Type B pancreatic cell (in vitro differentiated cells): ENCODE data around the gene PCBP2. TPM values are rescaled to one million over a fixed set of nuclear protein-coding genes. Genes with fewer than 3 reads are reported as not detected.

Experiments
- DNase-seq: peaks from one replicate; pipeline ENCODE4 v3.0.0; 2021; ENCODE audit warnings: mixed read lengths; ENCODE audit not compliant: unreplicated experiment; ENCODE audit errors: extremely low spot score
- H3K27ac Mint-ChIP-seq: 2 replicates; pipeline ENCODE4 v1.8.0; 2021; ENCODE audit warnings: mild to moderate bottlenecking, mixed read lengths
- H3K27me3 Mint-ChIP-seq: 2 replicates; pipeline ENCODE4 v1.8.0; 2021; ENCODE audit warnings: mixed read lengths
- H3K36me3 Mint-ChIP-seq: 2 replicates; pipeline ENCODE4 v1.8.0; 2021; ENCODE audit warnings: mixed read lengths
- H3K4me1 Mint-ChIP-seq: one replicate; pipeline ENCODE4 v1.8.0; 2021; ENCODE audit warnings: mixed read lengths; ENCODE audit not compliant: unreplicated experiment
- H3K4me3 Mint-ChIP-seq: 2 replicates; pipeline ENCODE4 v1.8.0; 2021; ENCODE audit warnings: mild to moderate bottlenecking, mixed read lengths
- H3K9me3 Mint-ChIP-seq: 2 replicates; pipeline ENCODE4 v1.8.0; 2021; ENCODE audit warnings: mixed read lengths
- total RNA-seq: library from RNA; stranded (reverse); gene quantifications from 2 replicates; pipeline ENCODE4 v1.2.1, GENCODE V29; 2021; ENCODE audit warnings: low replicate concordance
- TF ChIP-seq, protein P1 (sequence below): fragments of 200-600 bp; sonication (generic); conservative IDR thresholded peaks from 2 replicates; pipeline ENCODE4 v1.5.0; 2021; ENCODE audit warnings: antibody characterized with exemption, mild to moderate bottlenecking

Gene PCBP2
- total RNA-seq, 1 donor from 2014 or later: 1,222 TPM

DNA sequence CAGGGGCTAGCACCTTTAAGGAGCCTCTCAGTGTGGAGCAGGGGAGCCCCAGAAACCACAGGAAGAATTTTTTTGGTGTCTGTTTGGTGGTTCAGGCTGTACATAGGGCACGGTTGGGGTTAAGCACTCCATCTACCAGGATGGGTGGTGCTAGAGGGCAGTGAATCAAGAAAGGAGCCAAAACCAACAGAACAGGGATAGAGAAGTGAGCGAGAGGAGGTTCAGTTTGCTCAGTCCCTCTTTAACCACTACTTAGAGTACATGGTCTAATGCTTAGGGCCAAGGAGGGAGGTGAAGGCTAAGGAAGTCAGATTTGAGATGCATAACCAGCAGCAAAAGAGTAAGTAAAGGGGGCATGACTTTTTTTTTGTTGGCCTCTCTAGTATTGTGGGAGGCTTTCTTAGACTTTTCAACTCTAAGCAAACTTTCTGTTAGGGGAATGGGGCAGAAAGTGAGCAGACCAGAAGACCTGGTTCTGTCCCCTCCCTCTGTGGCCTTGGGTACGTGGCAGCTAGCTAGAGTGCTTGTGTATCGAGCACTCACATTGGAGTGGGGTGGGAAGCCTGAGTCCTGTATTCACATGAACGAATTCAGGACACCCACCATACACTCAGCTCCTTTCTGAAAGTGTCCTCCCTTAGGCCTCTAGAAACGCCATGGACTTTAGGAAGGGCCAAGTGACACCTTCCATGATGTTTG lies 62.0 kb downstream of the PCBP2 start:
- TF ChIP-seq, protein P1, sequence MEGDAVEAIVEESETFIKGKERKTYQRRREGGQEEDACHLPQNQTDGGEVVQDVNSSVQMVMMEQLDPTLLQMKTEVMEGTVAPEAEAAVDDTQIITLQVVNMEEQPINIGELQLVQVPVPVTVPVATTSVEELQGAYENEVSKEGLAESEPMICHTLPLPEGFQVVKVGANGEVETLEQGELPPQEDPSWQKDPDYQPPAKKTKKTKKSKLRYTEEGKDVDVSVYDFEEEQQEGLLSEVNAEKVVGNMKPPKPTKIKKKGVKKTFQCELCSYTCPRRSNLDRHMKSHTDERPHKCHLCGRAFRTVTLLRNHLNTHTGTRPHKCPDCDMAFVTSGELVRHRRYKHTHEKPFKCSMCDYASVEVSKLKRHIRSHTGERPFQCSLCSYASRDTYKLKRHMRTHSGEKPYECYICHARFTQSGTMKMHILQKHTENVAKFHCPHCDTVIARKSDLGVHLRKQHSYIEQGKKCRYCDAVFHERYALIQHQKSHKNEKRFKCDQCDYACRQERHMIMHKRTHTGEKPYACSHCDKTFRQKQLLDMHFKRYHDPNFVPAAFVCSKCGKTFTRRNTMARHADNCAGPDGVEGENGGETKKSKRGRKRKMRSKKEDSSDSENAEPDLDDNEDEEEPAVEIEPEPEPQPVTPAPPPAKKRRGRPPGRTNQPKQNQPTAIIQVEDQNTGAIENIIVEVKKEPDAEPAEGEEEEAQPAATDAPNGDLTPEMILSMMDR: no peak
- DNase-seq: no peak
- Mint-ChIP-seq H3K27ac (no peak overlapping the region), H3K36me3 (peaks cover 8% of the 10 kb centered on the region), H3K27me3 (no peaks in the 10 kb centered on the region), H3K4me3 (no peak overlapping the region), H3K4me1 (no peaks in the 10 kb centered on the region), H3K9me3 (no peaks in the 10 kb centered on the region)

DNA sequence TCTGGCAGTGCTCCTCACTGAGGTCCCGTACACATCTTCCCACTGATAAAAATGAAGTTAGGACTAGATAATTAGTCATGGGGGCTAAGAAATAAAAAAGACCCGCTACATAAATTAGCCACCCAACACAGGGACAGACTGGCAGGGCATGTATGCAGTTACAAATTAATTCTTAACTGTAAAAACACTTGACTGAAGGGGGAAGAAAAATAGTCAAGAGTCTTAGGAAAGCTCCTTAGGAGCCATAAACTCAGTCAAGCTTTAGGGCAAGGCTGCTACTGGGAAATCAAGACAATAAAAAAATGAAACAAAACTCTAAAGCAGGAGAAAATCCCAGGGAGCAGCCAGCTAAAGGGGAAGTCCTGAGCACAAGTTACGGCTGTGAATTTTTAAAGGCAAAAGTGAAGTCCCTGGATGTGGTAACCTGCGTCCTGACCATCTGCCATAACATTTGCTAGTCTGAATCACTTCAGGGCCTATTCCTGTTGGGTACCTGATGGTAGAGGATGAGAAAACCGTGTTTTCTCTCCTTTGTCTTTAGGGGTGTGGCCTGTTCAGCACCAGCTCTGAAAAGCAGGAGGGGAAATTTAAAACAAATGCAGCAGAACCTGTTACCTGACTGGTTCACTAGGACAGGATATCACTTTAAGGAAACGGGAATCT lies 62.9 kb downstream of the PCBP2 start:
- no peaks in the 10 kb centered on the region for H3K4me1 Mint-ChIP-seq
- no peak overlapping the region for H3K4me3 Mint-ChIP-seq
- DNase-seq: no peak
- H3K27ac Mint-ChIP-seq: peak overlapping the region; percentile 66
- H3K27me3 Mint-ChIP-seq: no peaks in the 10 kb centered on the region
- H3K36me3 Mint-ChIP-seq: peaks cover 8% of the 10 kb centered on the region
- H3K9me3 Mint-ChIP-seq: no peaks in the 10 kb centered on the region
- TF ChIP-seq, protein P1: no peak

DNA sequence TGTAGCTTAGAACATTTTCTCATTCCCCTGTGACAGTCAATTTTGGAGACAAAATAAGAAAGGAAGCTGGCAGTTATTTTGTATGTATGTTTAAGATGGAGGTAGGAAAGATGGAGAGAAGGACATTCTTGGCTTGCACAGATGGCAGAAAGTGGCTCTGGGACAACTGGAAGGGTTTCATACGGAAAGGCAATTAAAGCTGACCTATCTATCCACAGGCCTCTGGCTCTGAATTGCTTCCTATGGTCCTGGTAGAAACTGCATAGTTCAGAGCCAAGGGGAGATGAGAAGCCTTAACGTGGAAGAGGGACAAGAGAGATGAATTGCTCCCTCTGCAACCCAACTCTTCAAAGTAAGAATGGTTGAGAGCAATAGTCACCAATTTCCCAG lies 63.4 kb downstream of the PCBP2 start:
- H3K4me1 Mint-ChIP-seq: no peaks in the 10 kb centered on the region
- peak overlapping the region; percentile 66 for H3K27ac Mint-ChIP-seq
- peaks cover 8% of the 10 kb centered on the region for H3K36me3 Mint-ChIP-seq
- H3K27me3 Mint-ChIP-seq: no peaks in the 10 kb centered on the region
- DNase-seq: no peak
- no peak overlapping the region for H3K4me3 Mint-ChIP-seq
- TF ChIP-seq, protein P1: no peak
- H3K9me3 Mint-ChIP-seq: no peaks in the 10 kb centered on the region

DNA sequence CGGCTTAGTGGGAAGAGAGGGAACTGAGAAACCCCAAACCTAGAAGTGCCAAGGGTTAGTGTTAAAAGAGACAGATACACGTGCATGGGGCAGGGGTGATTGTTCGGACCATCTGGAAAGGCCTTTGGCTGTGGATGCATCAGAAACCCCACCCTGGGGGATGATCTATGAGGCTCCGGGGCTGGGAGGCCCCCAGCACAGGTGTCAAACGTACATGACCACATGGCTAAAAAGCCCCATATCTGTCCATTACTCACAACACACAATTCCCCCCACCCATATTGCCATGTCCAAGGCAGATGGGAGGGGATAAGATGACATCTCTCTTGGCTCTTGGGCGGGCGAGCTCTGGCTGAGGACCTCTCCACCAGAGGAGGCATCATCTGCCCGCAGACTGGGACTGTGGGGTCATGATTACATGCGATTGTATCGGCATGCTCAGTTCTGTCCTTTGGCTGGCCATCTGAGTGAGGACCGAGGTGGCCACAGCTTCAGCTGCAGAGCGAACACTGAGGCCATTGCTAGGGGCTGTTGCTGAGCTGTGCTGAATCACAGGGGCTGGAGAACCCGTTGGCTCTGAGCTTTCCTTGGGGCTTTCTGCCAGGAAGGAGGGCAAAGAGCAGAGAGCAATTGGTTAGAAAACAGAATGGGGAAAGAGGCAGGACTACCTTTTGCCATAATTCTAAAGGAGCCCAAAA lies 65.0 kb downstream of the PCBP2 start:
- H3K9me3 Mint-ChIP-seq: no peaks in the 10 kb centered on the region
- H3K4me1 Mint-ChIP-seq: no peaks in the 10 kb centered on the region
- no peaks in the 10 kb centered on the region for H3K27me3 Mint-ChIP-seq
- TF ChIP-seq, protein P1: no peak
- DNase-seq: no peak
- peaks cover 18% of the 10 kb centered on the region for H3K36me3 Mint-ChIP-seq
- H3K27ac Mint-ChIP-seq: no peak overlapping the region
- H3K4me3 Mint-ChIP-seq: no peak overlapping the region

DNA sequence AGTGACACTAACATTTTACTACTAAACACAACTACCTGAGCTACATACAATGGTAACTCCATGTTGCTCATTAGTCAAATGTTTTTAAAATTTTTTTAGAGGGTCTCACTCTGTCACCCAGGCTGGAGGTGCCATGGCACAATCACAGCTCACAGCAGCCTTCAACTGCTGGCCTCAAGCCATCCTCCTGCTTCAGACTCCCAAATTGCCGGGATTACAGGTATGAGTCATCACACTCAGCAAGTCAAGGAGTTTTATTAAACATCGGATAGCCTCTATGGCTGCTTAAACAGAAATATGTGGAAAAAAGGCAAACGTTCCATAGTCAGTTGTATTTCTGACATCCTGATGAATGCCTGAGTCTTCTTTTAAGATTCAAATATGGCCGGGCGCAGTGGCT lies 66.5 kb downstream of the PCBP2 start:
- Mint-ChIP-seq H3K4me1 (no peaks in the 10 kb centered on the region), H3K9me3 (no peaks in the 10 kb centered on the region), H3K36me3 (peaks cover 18% of the 10 kb centered on the region), H3K4me3 (no peak overlapping the region), H3K27me3 (no peaks in the 10 kb centered on the region), H3K27ac (no peak overlapping the region)
- no peak for DNase-seq
- TF ChIP-seq, protein P1: no peak
